ENCODE data around the gene TTI1.
"Not testable (repeated sequence)": the region's sequence is repeated elsewhere in the genome, so short reads cannot be mapped to it uniquely, and the experiment has no call there.

Gene TTI1

DNA sequence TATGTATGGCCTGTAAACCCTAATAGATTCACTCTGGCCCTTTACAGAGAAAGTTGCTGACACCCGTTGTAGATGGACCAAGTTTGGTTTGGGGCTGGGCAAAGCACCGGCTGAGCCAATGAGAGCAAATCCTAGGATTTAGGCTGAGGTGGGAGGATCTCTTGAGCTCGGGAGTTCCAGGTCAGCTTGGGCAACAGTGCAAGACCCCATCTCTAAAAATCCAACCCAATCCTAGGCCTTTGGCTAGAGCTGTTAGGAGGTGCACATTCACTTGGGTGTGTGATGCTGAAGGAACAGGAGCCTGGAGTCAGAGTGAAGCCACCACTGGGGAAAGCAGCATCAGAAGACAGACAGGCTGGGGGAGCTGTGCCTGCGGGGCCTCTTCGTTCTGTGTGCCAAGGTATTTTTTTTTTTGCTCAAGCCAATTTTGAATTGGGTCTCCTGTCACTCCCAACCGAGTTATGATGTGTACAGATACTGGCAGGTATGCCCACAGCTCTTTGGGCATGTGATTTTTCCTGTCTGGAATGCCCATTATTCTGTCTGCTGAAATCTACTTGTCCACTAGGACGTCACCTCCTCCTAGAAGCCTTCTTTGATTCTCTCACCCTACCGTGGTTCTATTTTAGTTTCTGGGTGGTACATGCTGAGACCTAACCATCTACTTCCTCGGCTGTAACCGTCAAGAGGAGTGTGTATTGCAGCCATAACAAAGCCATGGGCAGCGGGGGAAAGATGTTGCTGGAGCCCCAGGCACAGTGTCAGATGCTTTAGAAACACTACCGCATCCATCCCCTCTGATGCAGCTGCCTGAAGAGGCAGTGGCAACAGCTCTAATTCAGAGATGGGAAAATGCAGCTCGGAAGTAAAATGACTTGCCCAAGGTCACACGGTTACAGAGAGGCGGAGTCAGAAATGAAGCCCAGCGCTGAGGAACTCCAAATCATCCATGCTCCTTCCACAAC lies 54.0 kb downstream of the TTI1 start:
- Mint-ChIP-seq H3K9me3 (ENCODE audit: low read depth) (no peaks in the 10 kb centered on the region), H3K27ac (no peak overlapping the region), H3K4me3 (no peak overlapping the region), H3K4me1 (ENCODE audit: low read depth) (peaks cover 15% of the 10 kb centered on the region), H3K27me3 (no peaks in the 10 kb centered on the region), H3K36me3 (peaks cover 24% of the 10 kb centered on the region)

DNA sequence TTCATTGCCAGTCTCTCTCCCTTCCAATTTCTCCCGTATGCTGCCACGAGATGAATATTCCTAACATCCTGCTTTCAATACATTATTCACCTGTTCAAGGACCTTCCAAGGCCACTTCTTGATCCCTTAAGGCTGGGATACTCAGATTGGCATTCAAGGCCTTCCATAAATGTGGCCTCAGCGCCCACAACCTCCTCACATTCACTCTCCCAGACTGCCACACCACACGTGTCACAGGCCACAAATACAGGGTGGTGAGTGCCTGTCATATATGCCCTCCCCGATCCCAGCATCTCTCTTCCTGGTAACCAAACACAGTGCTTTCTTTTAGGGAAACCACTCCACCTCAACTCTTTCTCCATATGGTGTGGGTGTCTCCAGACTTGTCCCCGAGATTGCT lies 55.5 kb downstream of the TTI1 start:
- Mint-ChIP-seq H3K4me1 (ENCODE audit: low read depth) (peaks cover 15% of the 10 kb centered on the region), H3K27me3 (no peaks in the 10 kb centered on the region), H3K27ac (no peak overlapping the region), H3K36me3 (peaks cover 20% of the 10 kb centered on the region), H3K9me3 (ENCODE audit: low read depth) (peaks cover 6% of the 10 kb centered on the region), H3K4me3 (peak overlapping the region; percentile 49)

DNA sequence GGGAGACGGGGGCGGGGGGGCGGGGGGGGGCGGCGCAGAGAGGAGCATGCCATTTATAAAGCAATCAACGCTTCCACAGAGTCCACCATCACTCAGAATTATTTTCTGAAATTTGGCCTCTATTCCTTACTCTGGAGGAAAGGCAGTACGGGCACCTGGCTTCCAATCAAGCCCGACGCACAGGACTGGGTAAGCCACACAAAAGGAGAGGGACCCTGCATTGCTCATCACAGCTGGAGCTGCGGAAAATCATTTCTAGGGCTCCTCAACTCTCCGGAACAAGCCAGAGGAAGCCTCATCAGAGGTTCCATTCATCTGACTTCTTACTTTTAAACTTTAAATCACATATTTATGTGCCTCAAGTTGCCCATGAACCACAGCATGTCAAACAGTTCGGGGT lies 55.9 kb downstream of the TTI1 start:
- Mint-ChIP-seq H3K4me3 (no peak overlapping the region), H3K36me3 (peaks cover 20% of the 10 kb centered on the region), H3K9me3 (ENCODE audit: low read depth) (peaks cover 7% of the 10 kb centered on the region), H3K27me3 (no peaks in the 10 kb centered on the region), H3K4me1 (ENCODE audit: low read depth) (peaks cover 15% of the 10 kb centered on the region), H3K27ac (no peak overlapping the region)

DNA sequence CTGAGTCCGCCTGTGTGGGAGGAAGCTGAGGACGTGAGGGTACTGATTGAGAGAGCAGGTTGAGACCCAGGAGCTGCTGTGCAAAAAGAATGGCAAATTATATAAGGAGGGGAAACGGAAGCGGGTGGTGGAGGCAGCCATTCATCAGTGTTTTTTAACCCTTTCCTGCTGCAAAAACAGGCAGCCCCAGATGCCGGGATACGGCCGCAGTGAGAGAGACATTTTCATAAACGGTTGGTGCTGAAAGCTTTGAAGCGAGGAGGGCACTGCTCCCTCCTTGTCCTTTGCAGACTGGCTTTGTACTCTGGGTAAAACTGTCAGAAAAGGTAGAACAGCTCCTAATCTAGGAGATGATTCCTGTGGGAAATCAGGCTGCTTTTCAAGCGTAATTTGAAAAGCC lies 56.4 kb downstream of the TTI1 start:
- Mint-ChIP-seq H3K4me1 (ENCODE audit: low read depth) (peaks cover 15% of the 10 kb centered on the region), H3K27me3 (no peaks in the 10 kb centered on the region), H3K4me3 (peak overlapping the region; percentile 33), H3K9me3 (ENCODE audit: low read depth) (peaks cover 7% of the 10 kb centered on the region), H3K36me3 (peaks cover 22% of the 10 kb centered on the region), H3K27ac (no peak overlapping the region)

DNA sequence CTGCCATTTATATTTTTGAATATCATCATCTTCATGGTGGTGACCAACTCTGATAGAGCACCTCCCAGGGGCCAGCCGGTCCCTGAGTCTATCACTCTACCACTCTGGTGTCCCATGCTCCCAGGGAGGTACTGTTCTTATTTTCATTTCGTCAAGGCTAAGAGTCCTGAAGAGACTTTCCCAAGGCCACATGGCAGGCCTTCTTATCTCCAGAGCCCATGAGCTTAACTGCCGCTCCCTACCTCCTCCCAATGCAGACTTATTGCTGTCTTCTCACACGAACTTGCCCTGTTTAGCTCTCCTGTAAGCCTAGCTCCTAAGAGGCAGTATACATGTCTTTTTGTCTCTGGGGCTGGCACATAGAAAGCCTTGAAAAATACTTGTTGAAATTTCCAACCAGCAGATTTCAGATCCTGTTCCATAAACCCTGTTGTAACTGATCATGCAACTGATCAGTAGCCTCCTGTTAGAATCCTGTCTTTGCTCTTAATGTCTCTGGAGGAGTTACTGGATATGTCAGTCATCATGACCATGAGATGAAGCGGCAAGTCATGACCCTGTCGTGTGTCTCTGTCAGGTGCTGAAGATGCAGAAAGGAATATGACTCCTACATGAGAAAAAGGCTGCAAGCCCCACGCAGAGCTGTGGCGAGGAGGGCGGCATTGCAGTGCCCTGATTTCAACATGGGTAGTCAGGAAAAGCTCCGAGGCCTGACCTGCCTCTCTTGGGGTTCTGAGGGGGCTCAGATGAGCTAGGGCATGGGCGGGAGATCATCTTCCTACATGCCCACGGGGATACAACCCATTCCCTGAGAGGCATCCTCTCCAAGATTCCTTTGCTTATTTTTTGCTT lies 60.0 kb downstream of the TTI1 start:
- no peak overlapping the region for H3K4me3 Mint-ChIP-seq
- H3K9me3 Mint-ChIP-seq (ENCODE audit: low read depth): peaks cover 7% of the 10 kb centered on the region
- H3K4me1 Mint-ChIP-seq (ENCODE audit: low read depth): peaks cover 15% of the 10 kb centered on the region
- no peaks in the 10 kb centered on the region for H3K27me3 Mint-ChIP-seq
- H3K36me3 Mint-ChIP-seq: peaks cover 31% of the 10 kb centered on the region
- H3K27ac Mint-ChIP-seq: no peak overlapping the region

DNA sequence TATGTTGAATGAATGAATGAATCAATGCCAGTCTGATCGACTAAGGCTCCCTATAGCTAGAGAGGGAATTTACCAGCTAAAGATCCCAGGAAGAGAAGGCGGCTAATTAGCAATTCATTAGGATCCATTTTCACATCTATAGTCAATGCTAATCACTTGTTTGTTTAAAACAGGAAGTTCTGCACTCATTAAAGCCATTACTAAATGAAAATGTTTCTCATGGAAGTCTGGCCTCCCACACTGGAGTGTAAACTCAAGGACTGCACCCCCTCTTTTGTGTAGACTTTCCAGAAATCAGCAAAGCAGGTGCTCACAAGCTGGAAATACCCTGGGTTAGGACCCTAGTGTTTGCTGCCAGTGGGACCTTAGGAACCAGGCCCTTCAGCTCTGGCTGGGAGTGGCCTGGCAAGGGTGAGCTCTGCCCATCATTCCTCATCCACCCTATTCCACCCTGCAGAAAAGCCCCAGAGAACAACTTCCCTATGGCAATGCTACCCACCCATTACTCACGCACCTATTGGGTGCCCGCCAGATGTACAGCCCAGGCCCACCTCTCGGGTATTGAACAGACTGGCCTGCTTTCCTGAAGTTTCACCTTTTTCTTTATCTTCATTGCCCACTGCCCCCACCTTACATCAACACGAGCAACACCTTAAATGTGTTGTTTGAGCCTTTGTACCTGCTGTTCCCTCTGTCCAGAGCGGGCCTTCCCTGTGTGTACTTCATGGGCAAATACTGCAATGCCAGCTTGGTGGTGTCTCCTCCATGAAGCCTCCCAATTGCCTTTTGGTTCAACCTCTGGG lies 60.8 kb downstream of the TTI1 start:
- Mint-ChIP-seq H3K27me3 (no peaks in the 10 kb centered on the region), H3K4me3 (no peak overlapping the region), H3K27ac (no peak overlapping the region), H3K4me1 (ENCODE audit: low read depth) (peaks cover 9% of the 10 kb centered on the region), H3K9me3 (ENCODE audit: low read depth) (peaks cover 7% of the 10 kb centered on the region), H3K36me3 (peaks cover 34% of the 10 kb centered on the region)

DNA sequence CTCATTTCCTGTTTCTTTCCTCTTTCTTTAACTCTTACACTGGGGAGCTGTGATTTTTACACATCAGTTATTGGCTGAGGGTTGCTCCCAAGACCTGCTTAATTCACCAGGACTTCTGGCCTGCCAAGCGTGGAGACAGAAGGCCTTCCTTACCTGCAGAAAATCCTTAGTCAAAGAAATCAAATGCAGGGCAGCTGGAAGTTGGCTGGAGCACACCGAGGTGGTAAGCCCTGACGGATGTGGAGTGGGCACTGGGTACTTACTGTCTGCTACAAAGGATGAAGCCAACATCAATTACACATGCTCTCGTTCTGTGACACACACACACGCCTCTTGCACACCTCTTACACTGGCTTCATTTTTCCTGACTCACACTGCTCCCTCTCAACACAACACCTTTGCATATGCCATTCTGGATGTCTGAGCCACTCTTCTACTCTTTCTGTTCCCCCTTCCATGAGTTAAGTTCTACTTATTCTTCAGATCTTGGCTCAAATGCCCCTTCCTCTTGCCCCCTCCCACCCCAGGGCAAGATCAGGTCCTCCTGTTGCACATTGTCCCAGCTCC lies 61.6 kb downstream of the TTI1 start:
- no peak overlapping the region for H3K27ac Mint-ChIP-seq
- peaks cover 34% of the 10 kb centered on the region for H3K36me3 Mint-ChIP-seq
- no peak overlapping the region for H3K4me3 Mint-ChIP-seq
- no peaks in the 10 kb centered on the region for H3K27me3 Mint-ChIP-seq
- H3K9me3 Mint-ChIP-seq (ENCODE audit: low read depth): peaks cover 15% of the 10 kb centered on the region
- H3K4me1 Mint-ChIP-seq (ENCODE audit: low read depth): peaks cover 3% of the 10 kb centered on the region

DNA sequence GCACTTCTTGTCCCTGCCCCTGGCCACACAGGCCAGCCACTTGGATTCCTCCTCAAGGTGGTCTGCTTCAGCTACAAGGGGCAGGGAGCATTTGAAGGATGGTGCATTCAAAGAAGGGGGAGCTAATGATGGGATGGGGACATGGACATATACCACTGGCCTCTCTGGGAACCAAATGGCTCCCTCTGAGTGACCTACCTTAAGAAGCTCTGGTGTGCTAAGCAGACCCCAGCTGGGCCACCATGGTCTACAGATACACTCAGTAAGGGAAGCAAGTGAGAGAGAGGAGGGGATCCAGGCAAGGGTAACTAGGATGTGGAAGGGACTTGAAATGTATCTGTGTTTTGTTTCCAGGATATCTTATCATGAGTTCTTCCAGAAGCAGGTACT lies 62.4 kb downstream of the TTI1 start:
- Mint-ChIP-seq H3K27me3 (no peaks in the 10 kb centered on the region), H3K27ac (no peak overlapping the region), H3K36me3 (peaks cover 35% of the 10 kb centered on the region), H3K9me3 (ENCODE audit: low read depth) (peaks cover 21% of the 10 kb centered on the region), H3K4me1 (ENCODE audit: low read depth) (no peaks in the 10 kb centered on the region), H3K4me3 (no peak overlapping the region)

DNA sequence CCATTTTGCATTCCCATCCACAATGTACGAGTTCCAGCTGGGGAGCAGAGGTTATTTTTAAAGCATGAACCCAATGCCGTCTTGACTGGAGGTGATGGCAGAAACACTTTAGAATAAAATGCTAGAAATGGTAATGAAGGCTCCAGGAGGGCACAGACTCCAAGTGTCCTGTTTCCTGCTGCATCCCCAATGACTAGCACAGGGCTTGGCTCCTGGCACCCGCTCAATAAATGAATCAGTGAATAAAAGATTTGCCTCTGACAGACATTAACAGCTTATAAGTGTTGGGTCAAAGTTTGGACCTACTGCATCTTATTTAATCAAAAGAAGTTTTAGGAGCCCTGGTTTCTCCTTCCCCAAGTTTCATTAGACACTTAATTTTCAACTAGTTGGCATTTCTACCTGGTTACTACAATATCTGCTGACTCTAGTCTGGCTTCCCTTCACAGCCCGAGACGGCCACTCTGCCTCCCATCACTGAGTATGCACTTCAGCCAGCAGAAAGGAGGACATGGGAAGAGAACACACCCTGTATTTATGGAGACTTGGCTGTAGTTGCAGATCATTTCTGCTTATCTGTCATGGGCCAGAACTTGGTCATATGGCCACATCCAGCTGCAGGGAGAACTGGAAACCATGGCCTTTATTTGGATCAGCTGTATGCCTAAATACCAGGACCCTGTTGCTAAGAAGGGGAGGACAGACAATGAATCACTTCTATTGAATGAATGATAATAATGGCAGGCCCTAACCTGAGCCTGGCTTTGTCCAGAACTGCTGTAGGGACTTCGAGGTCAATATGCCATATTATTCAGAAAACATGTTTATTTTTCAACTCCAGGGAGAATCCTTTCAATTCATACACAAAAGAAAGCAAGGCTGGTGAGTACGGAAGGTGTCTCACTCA lies 63.1 kb downstream of the TTI1 start:
- Mint-ChIP-seq H3K4me1 (ENCODE audit: low read depth) (no peaks in the 10 kb centered on the region), H3K9me3 (ENCODE audit: low read depth) (peaks cover 22% of the 10 kb centered on the region), H3K36me3 (peaks cover 34% of the 10 kb centered on the region), H3K27ac (no peak overlapping the region), H3K4me3 (no peak overlapping the region), H3K27me3 (no peaks in the 10 kb centered on the region)

DNA sequence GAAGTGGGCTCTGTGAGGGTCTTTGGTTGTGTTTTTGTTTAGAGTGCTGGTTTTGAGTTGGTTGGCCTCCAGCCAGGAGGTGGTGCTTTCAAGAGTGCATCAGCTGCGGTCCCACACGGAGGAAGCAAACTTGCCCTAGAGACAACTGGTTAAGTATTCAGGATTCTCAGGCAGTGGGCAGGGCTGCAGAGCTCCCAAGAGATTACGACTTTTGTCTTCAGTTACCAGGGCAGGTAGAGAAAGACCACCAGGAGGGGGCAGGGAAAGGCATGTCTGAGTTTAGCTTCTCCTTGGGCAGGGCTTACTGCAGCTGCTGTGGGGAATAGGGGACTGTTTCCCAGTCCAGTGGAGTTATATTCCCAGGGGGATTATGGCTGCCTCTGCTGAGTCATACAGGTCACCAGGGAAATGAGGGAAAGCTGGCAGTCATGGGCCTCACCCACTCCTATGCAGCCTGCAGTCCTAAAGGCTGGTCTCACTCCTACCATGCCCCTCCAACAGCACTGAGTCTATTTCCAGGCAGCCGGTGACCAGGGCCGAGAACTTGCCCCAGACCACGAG lies 64.3 kb downstream of the TTI1 start:
- H3K4me3 Mint-ChIP-seq: no peak overlapping the region
- peaks cover 32% of the 10 kb centered on the region for H3K36me3 Mint-ChIP-seq
- peaks cover 30% of the 10 kb centered on the region for H3K9me3 Mint-ChIP-seq (ENCODE audit: low read depth)
- no peaks in the 10 kb centered on the region for H3K4me1 Mint-ChIP-seq (ENCODE audit: low read depth)
- H3K27me3 Mint-ChIP-seq: no peaks in the 10 kb centered on the region
- H3K27ac Mint-ChIP-seq: no peak overlapping the region

DNA sequence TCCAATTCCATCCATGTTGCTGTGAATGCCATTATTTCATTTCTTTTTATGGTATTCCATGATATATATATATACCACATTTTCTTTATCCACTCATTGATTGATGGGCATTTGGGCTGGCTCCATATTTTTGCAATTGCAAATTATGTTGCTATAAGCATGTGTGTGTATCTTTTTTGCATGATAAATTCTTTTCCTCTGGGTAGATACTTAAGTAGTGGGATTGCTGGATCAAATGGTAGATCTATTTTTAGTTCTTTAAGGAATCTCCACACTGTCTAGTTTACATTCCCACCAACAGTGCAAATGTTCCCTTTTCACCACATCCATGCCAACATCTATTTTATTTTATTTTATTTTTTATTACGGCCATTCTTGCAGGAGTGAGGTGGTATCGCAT lies 69.8 kb downstream of the TTI1 start:
- not testable (repeated sequence) for H3K4me3 Mint-ChIP-seq; H3K27ac Mint-ChIP-seq; H3K27me3 Mint-ChIP-seq; H3K4me1 Mint-ChIP-seq (ENCODE audit: low read depth)
- Mint-ChIP-seq H3K9me3 (ENCODE audit: low read depth) (peaks cover 32% of the 10 kb centered on the region), H3K36me3 (peaks cover 10% of the 10 kb centered on the region)

DNA sequence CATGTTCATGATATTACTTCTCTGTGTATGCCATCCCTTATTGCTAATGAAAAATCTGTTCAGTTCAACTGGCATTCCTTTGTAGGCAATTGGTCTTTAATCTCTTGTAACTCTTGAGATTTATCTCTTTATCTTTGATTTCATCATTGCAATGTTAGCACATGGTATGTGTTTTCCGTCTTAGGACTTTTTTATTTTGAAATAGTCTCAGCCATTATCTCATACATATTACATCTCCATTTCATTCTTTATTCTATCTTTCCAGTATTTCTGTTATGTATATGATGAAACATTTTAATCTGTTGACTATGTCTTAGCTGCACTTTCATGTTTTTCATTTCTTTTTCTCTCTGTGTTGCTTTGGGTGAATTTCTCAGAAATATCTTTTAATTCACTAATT lies 72.2 kb downstream of the TTI1 start:
- Mint-ChIP-seq H3K27me3 (peaks cover 2% of the 10 kb centered on the region), H3K4me3 (no peak overlapping the region), H3K4me1 (ENCODE audit: low read depth) (no peaks in the 10 kb centered on the region), H3K27ac (no peak overlapping the region), H3K36me3 (peaks cover 4% of the 10 kb centered on the region), H3K9me3 (ENCODE audit: low read depth) (peaks cover 18% of the 10 kb centered on the region)

DNA sequence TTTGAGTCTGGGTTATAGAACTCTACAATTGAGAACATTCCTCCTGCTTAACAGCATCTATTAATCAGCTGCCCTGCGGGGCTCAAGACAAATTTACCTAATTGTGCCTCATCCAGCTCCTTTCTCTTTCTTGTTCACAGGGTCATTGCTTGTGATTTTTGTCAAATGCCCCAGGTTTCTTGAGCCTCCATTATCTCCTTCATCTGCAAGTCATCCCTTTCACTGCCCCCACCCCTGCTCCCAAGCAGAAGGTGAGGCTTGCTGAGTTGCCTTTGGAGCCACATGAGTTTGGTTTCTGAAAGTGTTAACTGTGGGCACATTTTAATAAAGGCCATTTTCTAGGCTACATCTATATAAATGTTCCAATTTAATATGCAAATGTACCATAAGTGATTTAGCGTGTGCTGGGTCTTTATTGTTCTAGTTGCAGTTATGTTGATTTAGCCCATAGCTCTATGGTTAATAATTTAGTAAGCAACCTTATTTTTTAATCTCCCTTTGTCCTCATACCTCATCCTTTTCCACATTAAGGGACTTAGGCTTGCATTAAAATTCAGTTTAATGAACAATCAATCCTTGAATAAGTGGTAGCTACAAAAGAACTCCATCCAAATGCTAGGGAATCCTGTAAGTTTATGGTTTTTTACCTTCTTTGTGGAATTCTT lies 74.3 kb downstream of the TTI1 start:
- no peak overlapping the region for H3K4me3 Mint-ChIP-seq
- peaks cover 10% of the 10 kb centered on the region for H3K9me3 Mint-ChIP-seq (ENCODE audit: low read depth)
- peaks cover 4% of the 10 kb centered on the region for H3K27me3 Mint-ChIP-seq
- H3K36me3 Mint-ChIP-seq: peaks cover 4% of the 10 kb centered on the region
- H3K4me1 Mint-ChIP-seq (ENCODE audit: low read depth): no peaks in the 10 kb centered on the region
- no peak overlapping the region for H3K27ac Mint-ChIP-seq

Measured in activated naive CD8-positive, alpha-beta T cell (primary cell).